GM23338 (cell line): ENCODE measurements around the gene PSMB10. TPM values are rescaled to one million over a fixed set of nuclear protein-coding genes. Genes with fewer than 3 reads are reported as not detected.

ENCODE experiments used
- ATAC-seq: fragments of 200-7000 bp; cut with Tn5 transposase; 3 replicates; pipeline ENCODE4 v1.9.1; 2020
- DNase-seq: peaks from one replicate; pipeline ENCODE4 v3.0.0-alpha.2; 2015; ENCODE audit warnings: low spot score
- H2AFZ ChIP-seq: fragments of 200-600 bp; sonication (generic); 2 replicates; pipeline ENCODE4 v1.8.0; 2016; ENCODE audit warnings: antibody characterized with exemption, mild to moderate bottlenecking, moderate library complexity
- H3F3A ChIP-seq: fragments of 200-600 bp; sonication (generic); replicated peaks from 2 replicates; pipeline ENCODE4 v1.8.0; 2017; ENCODE audit warnings: antibody characterized with exemption, mixed run types, low read depth
- H3K27ac ChIP-seq: fragments of 200-600 bp; sonication (generic); 2 replicates; pipeline ENCODE4 v1.6.1; 2016; ENCODE audit warnings: low read depth
- H3K27me3 ChIP-seq: fragments of 200-600 bp; sonication (generic); 2 replicates; pipeline ENCODE4 v1.8.0; 2016; ENCODE audit warnings: mild to moderate bottlenecking, mixed run types, moderate library complexity; ENCODE audit not compliant: insufficient read depth
- H3K36me3 ChIP-seq: fragments of 200-600 bp; sonication (generic); 2 replicates; pipeline ENCODE4 v1.8.0; 2016; ENCODE audit warnings: mild to moderate bottlenecking; ENCODE audit not compliant: insufficient read depth
- H3K4me1 ChIP-seq: fragments of 200-600 bp; sonication (generic); 2 replicates; pipeline ENCODE4 v1.8.0; 2016; ENCODE audit warnings: mild to moderate bottlenecking, moderate library complexity; ENCODE audit not compliant: insufficient read depth
- H3K4me2 ChIP-seq: fragments of 200-600 bp; sonication (generic); 2 replicates; pipeline ENCODE4 v1.7.1; 2017; ENCODE audit warnings: mixed run types
- H3K4me3 ChIP-seq: fragments of 200-600 bp; sonication (generic); 2 replicates; pipeline ENCODE4 v1.6.1; 2016; ENCODE audit warnings: mixed run types
- H3K79me2 ChIP-seq: fragments of 200-600 bp; sonication (generic); replicated peaks from 2 replicates; pipeline ENCODE4 v1.8.0; 2017; ENCODE audit warnings: mild to moderate bottlenecking; ENCODE audit not compliant: insufficient read depth
- H3K9me2 ChIP-seq: fragments of 200-600 bp; sonication (generic); 2 replicates; pipeline ENCODE4 v1.8.0; 2017; ENCODE audit not compliant: insufficient read depth
- H4K20me1 ChIP-seq: fragments of 200-600 bp; sonication (generic); replicated peaks from 2 replicates; pipeline ENCODE4 v1.8.0; 2017; ENCODE audit warnings: mild to moderate bottlenecking; ENCODE audit not compliant: insufficient read depth
- H3K27ac Mint-ChIP-seq: 2 replicates; pipeline ENCODE4 v1.8.0; 2020; ENCODE audit warnings: inconsistent platforms, mild to moderate bottlenecking, moderate library complexity, mixed read lengths
- H3K27me3 Mint-ChIP-seq: 3 replicates; pipeline ENCODE4 v1.8.0; 2022; ENCODE audit warnings: low read depth, mild to moderate bottlenecking, moderate library complexity, mixed read lengths, inconsistent platforms; ENCODE audit not compliant: insufficient read depth, poor library complexity
- H3K36me3 Mint-ChIP-seq: 3 replicates; pipeline ENCODE4 v1.8.0; 2021; ENCODE audit warnings: low read depth, mild to moderate bottlenecking, inconsistent platforms, moderate library complexity, mixed read lengths
- H3K4me1 Mint-ChIP-seq: 3 replicates; pipeline ENCODE4 v1.8.0; 2020; ENCODE audit warnings: mild to moderate bottlenecking, inconsistent platforms, mixed read lengths
- H3K4me3 Mint-ChIP-seq: 3 replicates; pipeline ENCODE4 v1.8.0; 2021; ENCODE audit warnings: moderate library complexity, mild to moderate bottlenecking, inconsistent platforms, mixed read lengths
- H3K9me3 Mint-ChIP-seq: 3 replicates; pipeline ENCODE4 v1.8.0; 2020; ENCODE audit warnings: moderate library complexity, mild to moderate bottlenecking, inconsistent platforms, mixed read lengths
- EZH2 ChIP-seq: fragments of 200-600 bp; sonication (generic); IDR thresholded peaks from one replicate; pipeline ENCODE4 v1.8.0; 2017; ENCODE audit warnings: antibody characterized with exemption, mild to moderate bottlenecking, low read depth; ENCODE audit not compliant: unreplicated experiment
- JUNB ChIP-seq: IDR thresholded peaks from one replicate; pipeline ENCODE4 v1.6.1; 2016; ENCODE audit warnings: antibody characterized with exemption; ENCODE audit not compliant: unreplicated experiment
- POLR2AphosphoS5 ChIP-seq: IDR thresholded peaks from 2 replicates; pipeline ENCODE4 v1.6.1; 2016; ENCODE audit warnings: antibody characterized with exemption, low read depth
- STAT1 ChIP-seq: IDR thresholded peaks from one replicate; pipeline ENCODE4 v1.6.1; 2016; ENCODE audit warnings: antibody characterized with exemption; ENCODE audit not compliant: unreplicated experiment
- ZNF114 ChIP-seq: fragments of 250-450 bp; sonication (Bioruptor Pico); IDR thresholded peaks from 2 replicates; pipeline ENCODE4 v1.5.0; 2020; ENCODE audit warnings: mild to moderate bottlenecking, moderate library complexity
- ZNF331 ChIP-seq: fragments of 250-450 bp; sonication (Bioruptor Pico); IDR thresholded peaks from 2 replicates; pipeline ENCODE4 v1.5.0; 2020; ENCODE audit warnings: low read depth, mild to moderate bottlenecking, moderate library complexity
- polyA plus RNA-seq: library from polyadenylated mRNA; unstranded; fragments of >200 nt; fragmentation: Nextera tagmentation; extraction: Ambion mirVana; gene quantifications from 2 replicates; pipeline ENCODE4 v1.2.1, GENCODE V29; 2016
- total RNA-seq: library from RNA; depleted of rRNA; stranded (reverse); fragments of >200 nt; shearing (Covaris generic); gene quantifications from 2 replicates; pipeline ENCODE4 v1.2.3, GENCODE V29; 2014
- TF ChIP-seq, protein P1 (sequence below): fragments of 250-450 bp; sonication (Bioruptor Pico); IDR thresholded peaks from 2 replicates; pipeline ENCODE4 v1.5.0; 2020; ENCODE audit warnings: mild to moderate bottlenecking, moderate library complexity

The PSMB10 gene
- total and polyA plus RNA-seq, 2 experiments from 2014 or later, result 27.5 to 114 TPM

DNA sequence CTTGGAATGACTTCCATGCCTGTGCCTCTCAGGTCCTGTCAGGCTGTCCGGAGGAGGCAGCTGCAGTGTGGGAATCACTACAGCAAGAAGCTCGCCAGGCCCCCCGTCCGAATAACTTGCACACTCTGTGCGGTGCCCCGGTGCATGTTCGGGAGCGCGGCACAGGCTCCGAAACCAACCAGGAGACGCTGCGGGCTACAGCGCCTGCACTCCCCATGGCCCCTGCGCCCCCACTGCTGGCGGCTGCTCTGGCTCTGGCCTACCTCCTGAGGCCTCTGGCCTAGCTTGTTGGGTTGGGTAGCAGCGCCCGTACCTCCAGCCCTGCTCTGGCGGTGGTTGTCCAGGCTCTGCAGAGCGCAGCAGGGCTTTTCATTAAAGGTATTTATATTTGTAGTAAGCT is 50.7 kb downstream of the PSMB10 start:
- ATAC-seq, result peak; percentile 1; the same call in 1 of the 3 replicates
- H3K36me3 ChIP-seq, result 0 out of 2 replicates have a peak, but pooled peaks cover under 1% of the 10 kb centered on the region
- H4K20me1 ChIP-seq, result no peaks in the 10 kb centered on the region; the same call in 1 of the 2 replicates
- TF ChIP-seq JUNB (no peak), STAT1 (no peak), ZNF114 (CRISPR knock-in tag) (no peak), ZNF331 (CRISPR knock-in tag) (no peak), POLR2AphosphoS5 (no peak), EZH2 (no peak)
- TF ChIP-seq, protein P1, sequence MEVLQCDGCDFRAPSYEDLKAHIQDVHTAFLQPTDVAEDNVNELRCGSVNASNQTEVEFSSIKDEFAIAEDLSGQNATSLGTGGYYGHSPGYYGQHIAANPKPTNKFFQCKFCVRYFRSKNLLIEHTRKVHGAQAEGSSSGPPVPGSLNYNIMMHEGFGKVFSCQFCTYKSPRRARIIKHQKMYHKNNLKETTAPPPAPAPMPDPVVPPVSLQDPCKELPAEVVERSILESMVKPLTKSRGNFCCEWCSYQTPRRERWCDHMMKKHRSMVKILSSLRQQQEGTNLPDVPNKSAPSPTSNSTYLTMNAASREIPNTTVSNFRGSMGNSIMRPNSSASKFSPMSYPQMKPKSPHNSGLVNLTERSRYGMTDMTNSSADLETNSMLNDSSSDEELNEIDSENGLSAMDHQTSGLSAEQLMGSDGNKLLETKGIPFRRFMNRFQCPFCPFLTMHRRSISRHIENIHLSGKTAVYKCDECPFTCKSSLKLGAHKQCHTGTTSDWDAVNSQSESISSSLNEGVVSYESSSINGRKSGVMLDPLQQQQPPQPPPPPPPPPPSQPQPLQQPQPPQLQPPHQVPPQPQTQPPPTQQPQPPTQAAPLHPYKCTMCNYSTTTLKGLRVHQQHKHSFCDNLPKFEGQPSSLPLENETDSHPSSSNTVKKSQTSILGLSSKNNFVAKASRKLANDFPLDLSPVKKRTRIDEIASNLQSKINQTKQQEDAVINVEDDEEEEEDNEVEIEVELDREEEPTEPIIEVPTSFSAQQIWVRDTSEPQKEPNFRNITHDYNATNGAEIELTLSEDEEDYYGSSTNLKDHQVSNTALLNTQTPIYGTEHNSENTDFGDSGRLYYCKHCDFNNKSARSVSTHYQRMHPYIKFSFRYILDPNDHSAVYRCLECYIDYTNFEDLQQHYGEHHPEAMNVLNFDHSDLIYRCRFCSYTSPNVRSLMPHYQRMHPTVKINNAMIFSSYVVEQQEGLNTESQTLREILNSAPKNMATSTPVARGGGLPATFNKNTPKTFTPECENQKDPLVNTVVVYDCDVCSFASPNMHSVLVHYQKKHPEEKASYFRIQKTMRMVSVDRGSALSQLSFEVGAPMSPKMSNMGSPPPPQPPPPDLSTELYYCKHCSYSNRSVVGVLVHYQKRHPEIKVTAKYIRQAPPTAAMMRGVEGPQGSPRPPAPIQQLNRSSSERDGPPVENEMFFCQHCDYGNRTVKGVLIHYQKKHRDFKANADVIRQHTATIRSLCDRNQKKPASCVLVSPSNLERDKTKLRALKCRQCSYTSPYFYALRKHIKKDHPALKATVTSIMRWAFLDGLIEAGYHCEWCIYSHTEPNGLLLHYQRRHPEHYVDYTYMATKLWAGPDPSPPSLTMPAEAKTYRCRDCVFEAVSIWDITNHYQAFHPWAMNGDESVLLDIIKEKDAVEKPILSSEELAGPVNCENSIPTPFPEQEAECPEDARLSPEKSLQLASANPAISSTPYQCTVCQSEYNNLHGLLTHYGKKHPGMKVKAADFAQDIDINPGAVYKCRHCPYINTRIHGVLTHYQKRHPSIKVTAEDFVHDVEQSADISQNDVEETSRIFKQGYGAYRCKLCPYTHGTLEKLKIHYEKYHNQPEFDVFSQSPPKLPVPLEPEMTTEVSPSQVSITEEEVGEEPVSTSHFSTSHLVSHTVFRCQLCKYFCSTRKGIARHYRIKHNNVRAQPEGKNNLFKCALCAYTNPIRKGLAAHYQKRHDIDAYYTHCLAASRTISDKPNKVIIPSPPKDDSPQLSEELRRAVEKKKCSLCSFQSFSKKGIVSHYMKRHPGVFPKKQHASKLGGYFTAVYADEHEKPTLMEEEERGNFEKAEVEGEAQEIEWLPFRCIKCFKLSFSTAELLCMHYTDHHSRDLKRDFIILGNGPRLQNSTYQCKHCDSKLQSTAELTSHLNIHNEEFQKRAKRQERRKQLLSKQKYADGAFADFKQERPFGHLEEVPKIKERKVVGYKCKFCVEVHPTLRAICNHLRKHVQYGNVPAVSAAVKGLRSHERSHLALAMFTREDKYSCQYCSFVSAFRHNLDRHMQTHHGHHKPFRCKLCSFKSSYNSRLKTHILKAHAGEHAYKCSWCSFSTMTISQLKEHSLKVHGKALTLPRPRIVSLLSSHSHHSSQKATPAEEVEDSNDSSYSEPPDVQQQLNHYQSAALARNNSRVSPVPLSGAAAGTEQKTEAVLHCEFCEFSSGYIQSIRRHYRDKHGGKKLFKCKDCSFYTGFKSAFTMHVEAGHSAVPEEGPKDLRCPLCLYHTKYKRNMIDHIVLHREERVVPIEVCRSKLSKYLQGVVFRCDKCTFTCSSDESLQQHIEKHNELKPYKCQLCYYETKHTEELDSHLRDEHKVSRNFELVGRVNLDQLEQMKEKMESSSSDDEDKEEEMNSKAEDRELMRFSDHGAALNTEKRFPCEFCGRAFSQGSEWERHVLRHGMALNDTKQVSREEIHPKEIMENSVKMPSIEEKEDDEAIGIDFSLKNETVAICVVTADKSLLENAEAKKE, result no peak
- H3K4me1 ChIP-seq, result peaks cover 26% of the 10 kb centered on the region
- no peak for DNase-seq
- H3K4me3 ChIP-seq, result peak overlapping the region; percentile 55; the same call in 1 of the 2 replicates
- H3K9me3 Mint-ChIP-seq, result no peaks in the 10 kb centered on the region; the same call in 2 of the 3 replicates
- H3K27me3 Mint-ChIP-seq, result peaks cover 9% of the 10 kb centered on the region
- no peaks in the 10 kb centered on the region for H3K79me2 ChIP-seq
- H3K4me1 Mint-ChIP-seq, result peaks cover 22% of the 10 kb centered on the region
- H3K9me2 ChIP-seq, result no peaks in the 10 kb centered on the region
- H3K27ac ChIP-seq, result peak overlapping the region; percentile 55; the same call in 1 of the 2 replicates
- peak overlapping the region; percentile 43; the same call in 2 of the 3 replicates for H3K4me3 Mint-ChIP-seq
- no peak overlapping the region; the same call in 1 of the 2 replicates for H2AFZ ChIP-seq
- peaks cover 26% of the 10 kb centered on the region; the same call in 1 of the 2 replicates for H3F3A ChIP-seq
- H3K27ac Mint-ChIP-seq, result peak overlapping the region; percentile 89
- peak overlapping the region; percentile 89; the same call in 1 of the 2 replicates for H3K4me2 ChIP-seq
- H3K36me3 Mint-ChIP-seq, result peaks cover 25% of the 10 kb centered on the region
- H3K27me3 ChIP-seq, result no peaks in the 10 kb centered on the region
